SIG-M5 treated with dmso at 0.1 percent for 504 hours (cell line): Measurements from ENCODE around the gene COL20A1.
"Not testable (repeated sequence)": the region's sequence is repeated elsewhere in the genome, so short reads cannot be mapped to it uniquely, and the experiment has no call there.

Experiments used
- DNase-seq: peaks from one replicate; lab custom pipeline; 2025; ENCODE audit not compliant: unreplicated experiment; lab: John Stamatoyannopoulos, UW

The COL20A1 gene

GRCh38 chr20:63372971-63373885, 80.2 kb downstream of the COL20A1 start:
- no peak for DNase-seq

GRCh38 chr20:63373996-63374395, 81.0 kb downstream of the COL20A1 start:
- no peak for DNase-seq

- no peak for DNase-seq
Measured at GRCh38 chr20:63374504-63374903, 81.5 kb downstream of the COL20A1 start.

GRCh38 chr20:63375438-63375837, 82.5 kb downstream of the COL20A1 start:
- no peak for DNase-seq

- DNase-seq: no peak
Measured at GRCh38 chr20:63376283-63377250, 83.6 kb downstream of the COL20A1 start.

- DNase-seq: no peak
Measured at GRCh38 chr20:63377256-63377941, 84.4 kb downstream of the COL20A1 start.

GRCh38 chr20:63377951-63378381, 85.0 kb downstream of the COL20A1 start:
- no peak for DNase-seq

- DNase-seq: no peak
Measured at GRCh38 chr20:63378626-63379025, 85.6 kb downstream of the COL20A1 start.

- DNase-seq: no peak
Measured at GRCh38 chr20:63379296-63379695, 86.3 kb downstream of the COL20A1 start.

GRCh38 chr20:63379872-63380271, 86.9 kb downstream of the COL20A1 start:
- not testable (repeated sequence) for DNase-seq

GRCh38 chr20:63380346-63380870, 87.4 kb downstream of the COL20A1 start:
- no peak for DNase-seq

GRCh38 chr20:63381781-63382431, 88.9 kb downstream of the COL20A1 start:
- DNase-seq: no peak

GRCh38 chr20:63382551-63383300, 89.7 kb downstream of the COL20A1 start:
- no peak for DNase-seq

GRCh38 chr20:63383556-63383955, 90.6 kb downstream of the COL20A1 start:
- DNase-seq: no peak

- no peak for DNase-seq
Measured at GRCh38 chr20:63384336-63384735, 91.3 kb downstream of the COL20A1 start.
